ENCODE results near the gene ARHGEF4.

ARHGEF4 gene

GRCh38 chr2:131041402-131042147, 204.9 kb downstream of the ARHGEF4 start:
- DNase-seq, result no peak

DNA sequence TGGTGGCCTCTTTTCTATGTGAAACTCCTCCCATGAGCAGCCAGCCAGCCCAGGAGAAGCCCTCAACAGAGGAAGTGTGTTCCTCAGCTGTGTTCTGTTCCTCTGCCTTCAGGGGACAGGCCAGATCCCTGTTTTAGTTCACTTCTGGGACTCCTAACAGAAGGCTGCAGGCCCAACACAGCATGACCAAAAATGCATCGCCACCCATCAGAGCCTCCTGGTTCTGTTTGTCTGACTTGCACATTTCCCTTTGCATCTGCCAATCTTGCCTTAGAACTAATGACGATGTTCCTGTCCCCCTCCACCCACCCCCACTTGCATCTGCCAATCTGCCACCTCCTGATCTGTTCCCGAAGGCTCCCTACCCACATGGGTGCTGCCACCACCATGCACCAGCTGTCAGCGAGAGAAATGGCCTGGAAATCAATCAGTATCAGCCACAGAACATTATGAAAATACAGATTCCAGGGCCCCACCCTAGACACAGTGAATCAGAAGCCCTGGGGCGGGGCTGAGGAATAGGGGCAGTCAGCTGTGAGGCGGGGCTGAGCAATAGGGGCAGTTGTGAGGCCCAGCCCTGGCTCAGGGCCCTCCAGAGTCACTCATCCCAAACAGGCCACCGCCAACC, 205.5 kb downstream of the ARHGEF4 start:
- no peak for DNase-seq

DNA sequence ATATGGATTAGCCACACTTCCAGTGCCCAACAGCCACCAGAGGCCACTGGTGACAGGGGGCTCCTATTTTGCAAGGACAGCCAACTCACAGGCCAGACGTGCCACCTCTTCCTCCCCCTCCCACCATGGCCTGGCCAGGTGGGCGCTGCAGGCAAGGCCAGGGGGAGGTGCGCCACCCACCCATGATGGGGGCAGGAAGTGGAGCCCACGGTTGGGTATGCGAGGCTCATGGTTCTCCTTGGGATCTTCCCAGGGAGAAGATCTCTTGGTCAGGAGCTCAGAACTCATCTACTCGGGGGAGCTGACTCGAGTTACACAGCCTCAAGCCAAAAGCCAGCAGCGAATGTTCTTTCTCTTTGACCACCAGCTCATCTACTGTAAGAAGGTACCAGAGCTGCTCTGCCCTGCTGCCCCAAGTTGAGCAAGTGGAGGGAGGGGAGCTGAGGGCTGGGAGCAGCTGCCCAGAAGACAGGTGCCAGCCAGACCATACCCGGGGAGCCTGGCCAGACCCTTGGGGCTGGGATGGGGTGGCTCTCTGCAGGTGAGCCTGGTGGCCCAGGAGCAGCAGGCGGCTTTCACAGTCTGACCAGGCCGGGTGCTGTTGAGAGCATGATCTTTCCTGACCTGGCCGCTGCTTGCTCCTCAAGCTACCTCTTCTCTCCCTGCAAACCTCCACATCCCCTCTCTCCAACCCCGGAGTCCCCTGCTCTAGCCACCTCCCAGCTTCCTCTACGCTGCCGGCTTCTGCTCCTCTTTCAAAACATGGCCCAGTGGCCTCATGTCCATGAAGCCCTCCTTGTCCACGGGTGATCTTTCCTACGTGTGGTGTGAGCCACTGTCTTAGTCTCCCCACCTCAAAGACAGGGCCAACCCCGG, 206.7 kb downstream of the ARHGEF4 start:
- DNase-seq, result no peak

- DNase-seq, result no peak
Measured at GRCh38 chr2:131044075-131044756, 207.5 kb downstream of the ARHGEF4 start.

- no peak for DNase-seq
Measured at GRCh38 chr2:131044757-131045150, 208.0 kb downstream of the ARHGEF4 start.

DNA sequence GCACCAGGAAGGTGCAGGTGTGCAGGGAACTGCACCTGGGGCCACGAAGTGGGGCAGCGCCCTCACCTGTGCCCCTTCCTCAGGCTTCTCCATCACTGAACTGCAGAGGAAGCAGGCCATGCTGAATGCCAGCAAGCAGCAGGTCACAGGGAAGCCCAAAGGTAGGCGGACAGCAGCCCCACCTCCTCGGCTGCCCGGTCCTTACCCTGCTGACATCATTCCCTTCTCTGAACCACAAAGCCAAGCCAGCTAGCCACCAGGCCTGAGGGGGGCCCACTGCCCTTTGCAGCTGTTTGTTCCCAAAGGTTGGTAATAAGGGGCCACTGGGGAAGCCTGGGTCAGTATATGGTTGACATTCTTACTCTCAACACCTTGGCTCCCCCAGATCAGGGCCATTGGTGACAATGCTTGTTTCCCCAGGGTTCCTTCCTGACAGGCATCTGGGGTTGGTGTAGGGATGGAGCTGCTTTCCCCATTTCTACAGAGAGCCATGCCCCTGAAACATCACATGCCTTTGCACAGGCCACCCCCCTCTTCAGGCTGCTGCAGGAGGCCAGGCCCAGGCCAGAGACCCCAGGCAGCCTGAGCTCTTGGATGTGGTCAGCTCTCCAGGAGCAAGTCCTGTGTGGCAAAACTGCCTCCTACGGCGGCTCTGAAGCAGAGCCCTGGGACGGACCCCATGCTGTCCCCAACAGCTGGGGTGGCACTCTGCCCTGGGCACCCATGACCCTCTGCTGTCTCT, 208.7 kb downstream of the ARHGEF4 start:
- no peak for DNase-seq

DNA sequence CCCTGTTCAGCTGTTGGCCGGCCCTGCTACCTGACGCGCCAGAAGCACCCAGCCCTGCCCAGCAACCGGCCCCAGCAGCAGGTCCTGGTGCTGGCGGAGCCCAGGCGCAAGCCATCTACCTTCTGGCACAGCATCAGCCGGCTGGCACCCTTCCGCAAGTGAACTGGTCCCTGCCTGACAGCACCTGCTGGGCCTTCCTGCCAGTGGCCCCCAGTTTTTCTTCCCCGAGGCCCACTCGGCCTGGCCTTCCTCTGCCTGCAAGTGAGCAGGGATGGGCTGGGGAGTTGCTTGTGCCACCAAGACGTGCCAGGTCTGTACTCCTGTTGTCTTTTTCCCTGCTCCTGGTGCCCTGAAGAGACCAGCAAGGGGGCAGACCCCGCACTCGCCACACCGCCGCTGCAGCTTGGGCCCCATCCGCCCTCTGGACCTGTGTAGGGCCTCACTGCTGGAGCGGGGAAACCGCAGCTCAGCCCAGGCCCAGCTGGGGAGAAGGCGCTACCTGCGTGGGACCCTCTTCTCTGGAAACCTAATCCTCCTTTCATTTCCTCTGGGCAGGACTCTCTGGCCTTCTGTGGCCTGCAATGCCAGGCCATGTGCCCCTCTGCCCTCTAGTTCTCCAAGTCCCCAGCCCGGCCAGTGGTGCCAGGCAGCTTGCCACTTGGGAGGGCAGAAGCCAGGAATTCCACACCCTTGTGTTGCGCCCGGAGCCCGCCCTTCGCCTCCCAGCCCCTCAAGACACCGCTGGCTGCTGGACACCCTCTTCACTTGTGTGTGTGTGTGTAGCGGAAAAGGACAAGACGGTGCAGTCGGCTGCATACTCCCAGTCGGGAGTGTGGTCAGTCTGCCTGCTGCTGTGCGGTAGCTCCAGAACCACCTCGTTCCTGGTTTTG, 209.6 kb downstream of the ARHGEF4 start:
- DNase-seq, result no peak

DNA sequence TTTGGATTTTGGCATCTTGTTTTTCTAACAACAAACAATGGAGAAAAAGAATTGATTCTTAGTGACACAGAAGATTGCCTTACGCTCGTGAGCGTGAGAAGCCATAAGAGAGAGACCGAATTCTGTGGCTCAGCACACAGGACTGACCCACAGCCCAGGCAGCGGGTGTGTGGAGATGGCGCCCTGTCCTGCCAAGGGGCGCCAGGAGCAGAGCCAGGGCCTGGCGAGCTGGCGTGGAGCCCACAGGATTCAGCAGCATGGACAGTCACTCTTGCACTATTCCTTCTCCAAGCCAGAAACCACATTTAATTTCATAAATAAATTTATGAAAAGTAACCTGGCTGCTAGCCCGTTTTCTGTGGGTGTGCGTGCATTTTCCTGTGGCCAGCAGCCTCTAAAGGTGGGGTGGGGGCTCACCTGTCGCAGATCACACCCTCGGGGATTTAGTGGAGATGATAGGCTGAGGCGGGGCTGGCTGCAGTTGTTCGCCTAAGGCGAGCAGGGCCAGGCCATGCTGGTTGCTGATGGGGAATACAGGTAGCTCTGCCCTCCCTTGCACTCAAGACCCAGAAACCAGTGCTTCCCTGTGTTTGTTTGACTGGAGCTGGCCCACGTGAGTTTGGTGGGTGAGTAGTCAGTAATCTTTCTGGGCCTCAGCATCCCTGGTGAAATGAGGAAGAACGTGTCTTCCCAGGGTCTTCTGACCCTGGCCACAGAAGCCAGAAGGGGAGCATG, 210.4 kb downstream of the ARHGEF4 start:
- DNase-seq, result no peak

DNA sequence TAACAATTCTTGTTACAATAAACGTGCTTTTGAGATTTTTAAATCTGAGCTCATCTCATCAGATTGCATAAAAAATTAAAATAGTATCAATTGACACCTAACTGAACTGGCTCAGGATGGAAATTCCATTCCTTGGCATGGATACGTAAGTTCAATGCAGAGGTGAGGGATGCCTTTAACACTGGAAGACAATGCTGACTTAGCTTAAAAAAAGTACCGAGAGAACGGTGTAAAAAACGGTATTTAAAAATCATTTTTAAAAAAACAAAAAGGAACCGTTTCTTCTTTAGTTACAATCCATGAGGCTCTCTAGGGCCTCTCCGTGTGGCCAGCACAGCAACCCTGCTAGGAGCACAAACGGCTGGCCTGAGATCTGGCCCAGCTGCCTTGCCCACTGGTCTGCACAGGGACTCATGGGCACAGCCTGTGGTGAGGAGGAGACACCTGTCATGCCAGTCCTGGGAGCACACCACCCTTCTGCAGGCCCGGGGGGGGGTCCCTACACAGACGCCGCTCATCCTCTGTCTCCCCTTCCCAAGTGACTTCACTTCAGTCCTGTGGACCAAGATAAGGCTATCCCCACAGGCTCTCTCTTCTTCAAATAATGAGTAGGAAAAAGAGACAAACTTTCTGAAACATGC, 211.3 kb downstream of the ARHGEF4 start:
- DNase-seq, result no peak

GRCh38 chr2:131048641-131049040, 211.9 kb downstream of the ARHGEF4 start:
- DNase-seq, result no peak

DNA sequence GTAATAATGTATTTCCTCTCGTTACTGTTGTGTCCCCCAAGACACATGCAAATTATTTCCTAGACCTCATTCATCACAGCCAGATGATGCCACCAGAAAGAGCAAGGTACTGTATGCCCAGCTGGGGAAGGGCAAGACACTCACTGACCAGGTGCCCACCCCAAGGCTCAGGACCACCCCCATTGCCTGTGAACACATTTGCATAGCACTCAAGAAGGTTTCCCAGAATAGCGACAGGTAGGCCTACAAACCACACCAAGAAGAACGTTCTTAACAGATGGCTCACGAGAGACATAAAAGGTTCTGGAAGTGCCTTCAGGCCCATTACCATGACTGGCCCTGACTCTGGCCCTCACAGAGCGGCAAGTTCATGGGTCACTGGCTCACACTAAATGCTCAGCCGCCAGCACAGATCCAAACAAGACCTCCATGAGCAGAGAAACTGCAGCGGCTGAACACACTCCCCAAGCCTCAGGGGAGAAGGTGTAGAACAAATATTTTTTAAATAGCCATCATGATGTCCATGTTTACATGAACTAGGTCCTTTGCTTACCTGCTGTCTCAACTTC, 212.5 kb downstream of the ARHGEF4 start:
- DNase-seq, result no peak

GRCh38 chr2:131050896-131051295, 214.2 kb downstream of the ARHGEF4 start:
- DNase-seq, result no peak

DNA sequence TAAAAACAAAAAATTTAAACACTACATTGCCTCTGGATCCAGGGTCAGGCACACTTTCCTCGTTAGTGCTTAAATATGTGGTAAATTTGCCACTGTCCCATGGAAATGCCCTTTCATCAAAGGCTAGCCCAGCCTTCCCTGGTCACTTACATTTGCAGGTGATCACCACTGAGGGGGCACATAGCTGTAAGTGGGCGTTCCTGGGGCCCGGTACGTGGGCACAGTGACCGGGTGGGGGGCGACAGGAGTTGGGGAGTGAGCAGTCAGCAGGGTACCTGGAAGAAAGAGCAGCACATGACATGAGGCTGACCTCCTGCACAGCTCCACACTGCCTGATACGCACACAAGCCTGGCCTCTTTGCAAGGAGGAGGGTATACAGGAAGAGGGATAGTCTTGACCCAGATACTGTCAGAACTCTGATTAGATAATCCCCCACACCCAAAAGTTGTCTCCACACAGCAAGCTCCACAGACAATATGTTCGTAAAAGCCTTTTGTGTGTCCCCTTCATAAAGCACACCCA, 216.1 kb downstream of the ARHGEF4 start:
- no peak for DNase-seq

DNA sequence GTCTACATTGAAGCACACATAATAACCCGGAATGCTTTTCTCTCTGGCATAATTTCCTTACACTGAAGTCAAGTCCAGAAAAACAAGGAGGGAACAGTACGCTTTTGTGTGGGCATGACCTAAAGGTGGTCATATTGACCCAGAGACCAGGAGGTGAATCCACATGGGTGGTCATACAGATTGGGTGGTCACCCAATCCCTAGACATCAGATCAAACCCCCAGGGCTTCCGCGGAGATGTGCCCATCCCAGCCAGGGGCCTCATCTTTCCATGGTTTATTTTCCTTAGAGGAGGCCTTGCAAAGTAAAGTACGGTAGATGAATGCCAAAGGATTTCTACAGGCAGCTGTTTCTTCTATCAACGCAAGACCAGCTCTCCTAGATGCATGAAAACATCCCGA, 217.8 kb downstream of the ARHGEF4 start:
- DNase-seq, result no peak

- DNase-seq, result no peak
Measured at GRCh38 chr2:131055169-131056065, 218.7 kb downstream of the ARHGEF4 start.

- no peak for DNase-seq
Measured at GRCh38 chr2:131056204-131056931, 219.7 kb downstream of the ARHGEF4 start.

GRCh38 chr2:131056932-131057287, 220.2 kb downstream of the ARHGEF4 start:
- no peak for DNase-seq

Data from GF-D8 (cell line).